ENCODE data around the gene CBLL1.

CBLL1 gene

DNA sequence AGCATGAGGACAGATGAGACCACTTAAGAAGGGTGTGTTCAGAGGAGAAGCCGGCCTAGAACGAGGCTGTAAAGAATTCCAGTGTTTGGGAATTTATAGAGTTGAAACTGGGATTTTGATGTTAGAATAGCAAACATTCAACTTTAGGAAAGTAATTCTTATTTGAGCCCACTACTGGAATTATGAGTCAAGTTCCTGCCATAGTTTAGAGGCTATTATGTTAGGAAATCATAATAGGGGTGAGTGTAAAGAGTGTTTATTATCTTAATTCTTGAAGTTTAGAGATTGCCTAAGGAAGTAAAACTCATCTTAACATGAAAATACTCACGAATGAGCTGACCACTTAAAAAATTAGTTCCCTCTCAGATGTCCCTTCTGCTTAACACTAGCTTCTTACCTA lies 2.1 kb downstream of the CBLL1 start:
- DNase-seq = no peak

DNA sequence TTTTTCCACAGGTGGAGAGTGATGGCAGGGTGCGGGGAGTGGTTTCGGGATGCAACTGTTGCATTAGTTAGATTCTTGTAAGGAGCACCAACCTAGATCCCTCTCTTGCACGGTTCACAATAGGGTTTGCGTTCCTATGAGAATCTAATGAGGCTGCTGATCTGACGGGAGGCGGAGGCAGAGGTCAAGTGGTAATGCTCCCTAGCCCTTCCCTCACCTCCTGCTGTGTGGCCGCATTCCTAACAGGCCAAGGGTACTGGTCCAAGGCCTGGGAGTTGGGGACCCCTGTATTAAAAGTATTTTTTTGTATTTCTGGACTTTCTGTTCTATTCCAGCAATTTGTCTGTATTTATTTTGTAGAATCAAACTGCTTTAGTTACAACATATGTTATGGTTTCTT lies 7.2 kb downstream of the CBLL1 start:
- DNase-seq = no peak

DNA sequence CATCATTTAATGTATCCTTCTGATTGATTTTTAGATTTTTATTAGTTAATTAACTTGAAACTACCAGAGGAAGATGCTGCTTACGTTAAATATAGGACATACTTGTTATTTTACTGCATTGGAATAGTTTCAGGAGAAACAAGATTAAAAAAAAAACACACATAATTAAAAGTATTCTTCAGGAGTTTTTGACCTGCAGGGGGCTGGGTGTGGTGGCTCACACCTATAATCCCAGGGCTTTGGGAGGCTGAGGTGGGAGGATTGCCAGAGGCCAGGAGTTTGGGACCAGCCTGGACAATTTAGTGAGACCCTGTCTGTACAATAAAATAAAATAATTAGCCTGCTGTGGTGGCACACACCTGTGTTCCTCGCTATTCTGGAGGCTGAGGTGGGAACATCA lies 10.7 kb downstream of the CBLL1 start:
- no peak for DNase-seq

DNA sequence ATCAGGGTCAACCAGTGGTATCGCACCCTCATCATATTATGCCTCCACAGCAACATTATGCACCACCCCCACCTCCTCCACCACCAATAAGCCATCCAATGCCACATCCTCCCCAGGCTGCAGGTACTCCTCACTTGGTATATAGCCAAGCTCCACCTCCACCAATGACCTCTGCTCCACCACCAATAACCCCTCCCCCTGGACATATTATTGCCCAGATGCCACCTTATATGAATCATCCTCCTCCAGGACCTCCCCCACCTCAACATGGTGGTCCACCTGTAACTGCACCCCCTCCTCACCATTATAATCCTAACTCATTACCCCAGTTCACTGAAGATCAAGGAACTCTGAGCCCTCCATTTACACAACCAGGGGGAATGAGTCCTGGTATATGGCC lies 14.7 kb downstream of the CBLL1 start:
- DNase-seq = no peak

DNA sequence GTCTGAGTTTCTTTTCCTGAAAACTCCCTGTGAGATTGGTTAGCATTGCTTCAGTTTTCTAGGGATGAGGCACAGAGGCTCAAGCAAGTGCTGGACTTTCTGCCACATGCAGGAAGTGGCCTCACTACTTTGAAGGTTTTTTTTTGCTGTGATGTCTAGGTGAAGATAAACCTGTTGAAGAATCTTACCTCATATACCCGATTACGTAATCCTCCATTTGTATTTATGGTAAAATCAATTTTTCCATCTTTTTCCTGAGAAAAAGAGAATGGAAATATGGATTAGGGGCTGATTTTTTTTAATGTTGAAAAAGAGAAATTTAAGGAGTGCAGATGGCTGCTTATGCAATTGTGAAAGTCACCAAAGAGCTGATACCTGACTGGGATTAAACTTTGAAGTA lies 23.4 kb downstream of the CBLL1 start:
- no peak for DNase-seq

DNA sequence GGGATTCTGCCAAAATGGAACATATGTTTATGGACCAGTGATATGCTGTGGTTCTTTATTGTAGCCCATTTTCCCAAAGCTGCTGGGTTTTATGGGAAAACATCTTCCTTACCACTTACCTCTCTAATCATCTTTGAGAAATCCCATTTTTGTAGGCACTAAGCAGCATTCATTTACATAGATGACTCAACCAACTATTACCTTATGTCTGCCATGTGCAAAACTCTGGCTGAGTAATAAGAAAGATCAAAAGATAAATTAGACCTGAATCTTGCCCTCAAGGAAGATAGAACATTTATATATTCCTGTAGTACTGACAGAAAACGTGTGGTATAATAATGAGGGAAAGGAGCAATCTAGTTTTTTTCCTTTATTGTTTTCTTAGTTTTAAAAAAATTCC lies 24.3 kb downstream of the CBLL1 start:
- no peak for DNase-seq

DNA sequence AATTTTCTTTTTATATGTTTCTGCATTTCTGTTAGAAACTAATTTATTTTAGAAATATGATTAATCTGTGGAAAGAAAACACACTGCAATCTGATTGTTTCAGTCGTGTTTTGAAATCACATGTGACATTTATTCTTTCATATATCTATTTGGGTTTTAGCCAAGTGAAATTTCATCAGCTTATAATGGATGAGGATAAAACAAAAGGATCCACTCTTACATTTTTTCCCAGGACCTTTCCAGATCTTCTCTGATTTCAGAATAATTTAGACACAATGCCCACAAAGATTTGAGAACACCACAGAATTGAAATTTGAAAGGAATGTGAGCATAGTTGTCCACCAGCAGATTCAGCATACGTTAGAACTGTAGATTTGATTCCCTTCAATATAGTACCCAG lies 29.1 kb downstream of the CBLL1 start:
- no peak for DNase-seq

DNA sequence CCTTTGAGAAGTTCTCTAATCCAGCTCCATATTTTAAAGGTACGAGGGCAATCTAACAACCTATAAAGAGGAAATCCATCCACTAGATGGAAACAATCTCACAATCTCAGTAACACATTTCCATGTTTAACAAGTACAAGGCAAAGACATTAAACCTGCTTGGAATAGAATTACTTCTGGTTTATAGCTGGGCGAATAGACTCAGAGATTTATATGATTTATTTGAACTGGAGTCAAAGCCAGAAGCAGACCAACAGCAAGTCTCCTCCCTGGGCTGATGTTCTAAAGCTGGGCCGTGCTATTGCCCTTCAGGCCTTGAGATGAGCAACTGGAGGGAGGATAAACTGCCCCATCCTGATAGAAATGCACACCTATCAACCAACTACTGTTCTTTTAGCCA lies 33.8 kb downstream of the CBLL1 start:
- DNase-seq = no peak

DNA sequence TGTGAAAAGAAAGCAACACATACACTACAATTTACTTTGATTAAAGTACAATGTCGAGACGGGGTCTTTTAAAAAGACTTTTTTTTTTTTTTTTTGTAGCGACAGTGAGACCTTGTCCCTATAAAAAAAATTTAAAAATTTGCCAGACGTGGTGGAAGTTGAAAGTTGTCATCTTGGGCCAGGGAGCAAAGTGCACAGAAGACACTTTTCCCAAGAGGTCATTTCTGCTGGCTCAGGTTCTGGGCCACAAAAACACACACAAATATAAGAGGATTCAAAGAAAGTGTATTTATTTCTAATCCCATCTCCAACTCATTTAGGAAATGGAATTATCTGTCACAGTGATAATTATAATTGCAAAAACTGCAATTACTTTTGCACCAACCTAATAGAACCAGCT lies 34.3 kb downstream of the CBLL1 start:
- DNase-seq = no peak

DNA sequence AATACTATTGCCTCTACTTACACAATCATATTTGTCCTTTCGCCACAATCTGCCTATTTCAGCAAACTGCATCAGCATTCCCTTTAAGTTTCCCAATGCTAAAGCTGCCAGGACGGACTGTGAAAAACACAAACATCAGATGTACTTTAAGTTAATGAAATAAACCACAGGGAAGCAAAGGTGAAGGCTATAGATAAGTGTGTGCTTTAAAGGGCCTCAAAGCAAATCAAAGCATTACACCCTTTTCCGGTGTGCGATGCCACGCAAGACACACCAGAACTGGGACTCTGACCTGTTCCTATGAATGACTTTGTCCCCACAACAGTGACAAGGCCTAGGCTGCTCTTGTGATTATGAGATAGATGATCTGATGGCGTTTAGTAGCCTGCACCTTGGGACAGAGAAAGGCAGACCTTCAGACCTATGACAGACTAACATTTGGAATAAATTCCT lies 35.7 kb downstream of the CBLL1 start:
- no peak for DNase-seq

DNA sequence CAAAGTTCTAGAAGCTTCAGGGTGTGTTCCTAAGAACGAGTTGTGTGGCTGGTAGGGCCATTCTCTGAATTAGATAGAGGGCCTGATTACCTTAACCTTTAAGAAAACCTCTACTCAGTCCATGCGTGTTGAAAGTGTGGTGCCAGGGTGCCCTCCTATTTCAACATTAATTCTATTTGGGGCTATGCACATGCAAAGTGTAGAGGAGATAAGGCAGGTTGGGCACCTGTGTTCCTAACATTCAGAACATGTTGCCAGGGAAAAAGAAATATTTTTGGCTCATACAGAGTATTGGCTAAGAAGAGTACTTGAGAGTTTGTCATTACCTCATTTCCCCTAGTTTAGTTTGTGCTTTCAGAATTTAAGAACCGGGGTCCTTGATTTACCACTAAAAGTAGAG lies 38.4 kb downstream of the CBLL1 start:
- no peak for DNase-seq

DNA sequence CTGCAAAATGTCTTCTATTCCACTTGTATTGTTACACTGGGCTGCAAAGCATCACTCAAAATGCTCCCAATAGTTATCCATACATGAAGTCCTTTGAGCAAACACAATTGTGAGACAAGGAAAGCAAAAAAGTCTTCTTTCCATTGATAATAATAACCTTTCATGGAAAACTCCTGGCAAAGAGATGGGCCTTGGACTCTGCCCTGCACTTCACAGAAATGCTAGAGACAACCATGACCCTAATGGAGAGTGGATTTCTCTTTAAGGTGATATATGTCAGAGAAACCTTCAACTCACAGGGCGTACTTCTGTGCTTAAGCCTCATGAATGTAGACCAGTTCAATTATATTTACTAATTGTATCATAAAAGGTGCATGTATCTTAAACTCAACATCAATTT lies 39.7 kb downstream of the CBLL1 start:
- no peak for DNase-seq

DNA sequence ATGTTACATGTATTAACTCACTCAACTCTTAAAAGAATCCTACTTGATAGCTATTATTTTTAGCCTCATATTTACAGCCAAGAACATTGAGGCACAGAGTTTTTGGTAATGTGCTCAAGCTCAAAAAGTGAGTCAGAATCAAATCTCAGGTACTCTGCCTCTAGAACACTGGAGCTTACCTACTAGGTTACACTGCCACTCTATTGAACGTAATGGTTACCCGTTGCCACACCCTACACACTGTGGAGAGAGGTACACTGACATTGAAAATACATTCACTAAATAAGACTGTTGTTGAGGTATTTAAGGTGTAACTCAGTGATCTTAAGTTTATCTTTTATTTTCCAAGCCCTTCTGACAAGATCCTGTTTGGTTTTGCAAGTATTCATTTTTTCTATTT lies 41.2 kb downstream of the CBLL1 start:
- DNase-seq = no peak

DNA sequence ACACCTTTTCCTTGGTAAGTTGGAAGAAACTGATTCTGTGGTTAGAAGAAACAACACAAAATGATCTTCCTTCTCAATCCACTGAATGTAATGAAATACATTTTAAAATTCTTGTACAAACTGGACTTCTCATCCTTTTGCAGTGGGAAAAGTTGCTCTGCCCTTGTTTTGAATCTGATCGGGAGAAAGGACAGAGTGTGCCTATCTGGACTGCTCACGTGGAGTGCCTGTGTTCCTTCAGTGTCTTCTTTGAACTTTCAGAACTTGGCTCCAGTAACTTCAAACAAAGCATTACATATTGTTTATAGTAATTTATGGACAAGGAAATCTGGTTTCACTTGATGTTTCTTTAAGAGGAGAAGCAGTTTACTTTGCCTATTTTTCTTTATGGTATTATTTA lies 42.0 kb downstream of the CBLL1 start:
- DNase-seq = no peak

DNA sequence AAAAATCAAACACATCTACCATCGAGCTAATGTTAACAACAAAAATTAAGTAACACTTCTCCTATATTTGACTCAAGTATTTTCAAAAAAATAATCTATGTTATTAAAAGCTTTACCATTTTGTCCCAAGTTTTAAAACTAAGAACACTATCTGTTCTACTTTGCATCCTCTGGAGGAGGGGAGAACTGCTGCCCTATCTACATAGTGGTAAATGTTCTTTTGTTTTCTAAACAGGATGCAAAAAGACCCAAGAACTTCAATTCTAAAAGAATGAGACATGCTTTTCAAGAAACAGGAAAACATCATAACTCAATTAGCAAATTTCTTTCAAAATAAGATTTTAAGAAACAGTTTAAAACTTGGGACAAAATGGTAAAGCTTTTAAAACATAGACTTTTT lies 44.3 kb downstream of the CBLL1 start:
- DNase-seq = no peak

DNA sequence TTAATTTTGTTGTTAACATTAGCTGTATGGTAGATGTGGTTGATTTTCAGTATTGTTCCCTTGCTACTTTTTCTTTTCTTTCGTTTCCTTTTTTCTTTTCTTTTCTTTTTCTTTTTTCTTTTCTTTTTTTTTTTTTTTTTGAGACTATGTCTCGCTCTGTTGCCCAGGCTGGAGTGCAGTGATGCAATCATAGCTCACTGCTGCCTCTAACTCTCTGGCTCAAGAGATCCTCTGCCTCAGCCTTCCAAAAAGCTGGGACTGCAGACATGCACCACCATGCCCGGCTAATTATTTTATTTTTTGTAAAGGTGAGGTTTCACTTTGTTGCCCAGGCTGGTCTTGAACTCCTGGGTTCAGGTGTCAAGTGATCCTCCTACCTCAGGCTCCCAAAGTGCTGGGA lies 44.7 kb downstream of the CBLL1 start:
- no peak for DNase-seq

DNA sequence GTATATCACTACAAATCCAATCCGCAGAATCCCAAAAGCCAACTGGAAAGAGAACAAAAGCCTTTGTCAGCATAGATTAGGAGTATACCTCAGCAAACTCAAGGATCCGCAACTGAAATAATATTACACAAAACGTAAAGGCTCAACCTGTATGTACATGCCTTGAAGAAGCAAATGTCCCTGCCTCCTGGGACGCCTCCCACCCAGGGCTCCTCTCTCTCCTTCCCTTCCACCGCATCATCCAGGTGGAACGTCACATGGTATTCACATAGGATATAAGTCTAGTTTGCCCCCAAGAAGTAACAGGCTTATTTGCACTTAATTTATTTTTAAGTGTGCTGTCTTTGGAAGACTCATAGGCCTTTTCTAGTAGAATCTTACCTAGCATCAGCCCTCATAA lies 45.7 kb downstream of the CBLL1 start:
- DNase-seq = no peak

DNA sequence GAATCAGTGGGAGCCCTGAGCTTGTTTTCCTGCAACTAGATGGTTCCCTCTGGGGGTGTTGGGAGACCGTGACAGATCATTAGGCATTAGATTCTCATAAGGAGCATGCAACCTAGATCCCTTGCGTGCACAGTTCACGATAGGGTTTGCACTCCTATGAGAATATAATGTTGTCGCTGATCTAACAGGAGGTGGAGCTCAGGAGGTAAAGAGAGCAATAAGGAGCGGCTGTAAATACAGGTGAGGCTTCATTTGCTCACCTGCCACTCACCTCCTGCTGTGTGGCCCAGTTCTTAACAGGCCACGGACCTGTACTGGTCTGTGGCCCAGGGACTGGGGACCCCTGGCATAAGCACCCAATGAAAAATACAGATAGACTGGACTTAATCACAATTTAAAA lies 48.4 kb downstream of the CBLL1 start:
- DNase-seq = no peak

DNA sequence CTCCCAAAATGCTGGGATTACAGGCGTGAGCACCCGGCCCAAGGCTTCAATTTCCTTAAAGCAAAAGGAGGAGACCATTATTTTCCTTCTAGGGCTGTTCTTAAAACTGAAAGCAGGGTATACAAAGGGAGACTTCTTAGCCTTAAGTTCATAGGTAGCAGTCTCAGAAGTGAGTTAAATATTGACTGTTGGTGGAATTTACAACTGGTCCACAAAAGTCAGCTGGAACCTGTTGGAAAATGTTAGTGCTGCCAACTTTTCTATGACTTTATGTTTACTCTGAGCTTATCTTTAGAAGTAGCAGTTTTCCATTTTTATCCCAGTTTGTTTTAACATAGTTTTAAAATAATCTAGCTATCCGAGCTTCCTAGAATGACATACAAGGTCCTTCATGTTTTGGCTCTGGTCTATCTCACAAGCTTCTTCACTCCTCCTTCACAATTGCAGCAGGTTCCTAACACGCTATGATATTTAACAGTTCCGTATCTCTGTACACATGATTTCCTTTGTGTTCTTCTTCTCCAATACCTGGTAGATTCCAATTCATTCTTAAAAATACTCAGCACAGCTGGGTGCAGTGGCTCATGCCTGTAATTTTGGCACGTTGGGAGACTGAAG lies 55.8 kb downstream of the CBLL1 start:
- no peak for DNase-seq

DNA sequence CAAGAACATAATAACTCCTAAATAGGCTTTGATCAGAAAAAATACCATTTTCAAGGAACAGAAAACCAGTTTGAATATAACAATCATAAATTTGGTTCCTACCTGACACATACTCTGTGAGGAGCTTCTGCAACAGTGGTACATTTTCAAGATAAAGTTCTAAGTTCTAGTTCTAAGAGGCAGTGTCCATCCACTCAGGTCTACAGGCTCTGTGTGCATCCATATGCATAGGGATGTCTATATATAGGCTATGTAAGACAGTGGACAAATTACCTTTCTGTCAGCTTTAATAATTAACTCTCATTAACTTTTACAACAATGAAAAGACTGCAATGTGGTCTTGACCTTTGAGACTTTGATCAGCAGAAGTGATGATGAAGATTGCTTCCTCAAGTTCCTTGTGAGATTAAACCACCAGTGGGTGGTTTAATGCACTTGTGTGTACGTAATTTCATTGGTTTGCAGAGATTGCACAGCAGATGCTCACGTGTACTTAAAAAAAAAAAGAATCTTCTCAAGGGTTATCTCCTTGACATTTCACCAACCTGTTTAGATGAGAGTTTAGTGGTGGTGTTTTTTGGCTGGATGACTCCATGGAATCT lies 59.2 kb downstream of the CBLL1 start, which contains the start of gene SLC26A3:
Gene SLC26A3 (minus strand): TSS at position 215 of the 602 bp plus-strand sequence. CDS start 8,714 bp downstream, outside the sequence.
- DNase-seq = no peak

DNA sequence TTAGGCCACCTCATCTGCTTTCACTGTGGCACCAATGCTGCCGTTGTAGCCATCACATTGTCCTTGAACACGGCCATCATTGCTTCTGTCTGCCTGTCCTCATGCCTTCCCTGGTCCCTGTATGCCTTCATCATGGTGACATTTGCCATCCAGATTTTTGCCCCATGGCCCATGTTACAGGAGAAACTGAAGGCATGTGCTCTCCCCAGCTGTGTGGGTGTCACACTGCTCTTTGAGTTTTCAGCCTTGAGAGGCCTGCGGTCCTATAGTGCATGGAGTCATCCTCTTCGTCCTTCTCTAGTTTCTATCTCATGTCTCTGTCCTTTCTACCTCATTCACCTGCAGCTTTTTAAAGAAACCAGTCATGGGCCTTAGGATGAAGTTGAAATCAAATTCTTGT lies 65.2 kb downstream of the CBLL1 start:
- DNase-seq = no peak

DNA sequence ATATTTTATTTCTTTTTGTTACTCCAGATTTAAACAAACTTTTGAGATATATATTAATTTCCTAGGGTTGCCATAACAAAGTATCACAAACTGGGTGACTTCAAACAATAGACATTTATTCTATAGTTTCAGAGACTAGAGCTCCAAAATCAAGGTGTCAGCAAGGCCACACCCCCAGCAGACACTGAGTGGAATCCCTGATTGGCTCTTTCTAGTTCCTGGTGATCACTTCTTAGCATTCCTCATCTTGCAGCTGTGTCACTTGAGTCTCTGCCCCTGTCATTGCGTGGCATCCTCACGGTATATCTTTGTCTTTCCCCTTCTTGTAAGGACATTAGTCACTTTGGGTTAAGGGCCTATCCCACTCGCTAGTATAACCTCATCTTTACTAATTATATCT lies 66.7 kb downstream of the CBLL1 start:
- DNase-seq = no peak

Data from cortex of kidney (tissue), 1 donor.